HG03378 (cell line): ENCODE measurements around the gene ESRRB.

Source experiments
- ATAC-seq: cut with Tn5 transposase; IDR thresholded peaks from one replicate; pipeline ENCODE4 v1.9.1; 2021; ENCODE audit warnings: mild to moderate bottlenecking, moderate library complexity; ENCODE audit not compliant: unreplicated experiment

ESRRB gene

DNA sequence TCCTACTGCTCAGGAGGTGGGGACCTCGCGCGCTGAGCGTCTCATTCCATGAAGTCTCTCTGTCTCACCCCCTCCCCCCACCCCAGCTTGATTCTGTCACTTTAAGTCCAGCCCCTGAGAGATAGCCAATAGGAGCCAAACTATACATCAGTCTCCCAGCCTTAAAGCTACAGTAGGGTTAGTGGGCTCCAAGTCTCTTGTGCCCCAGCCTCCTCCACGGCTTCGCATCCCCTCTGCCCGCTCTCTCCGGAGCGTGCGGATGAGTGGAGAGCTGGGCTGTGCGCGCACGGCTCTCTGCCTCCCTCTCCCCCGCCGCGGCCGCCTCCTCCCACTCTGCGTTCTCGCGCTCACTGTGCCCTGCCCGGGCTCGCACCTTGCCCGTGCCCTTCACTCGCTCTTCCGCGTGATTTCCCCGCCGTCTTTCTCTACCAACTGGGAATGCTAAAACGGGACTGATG, at the start of gene ESRRB:
ESRRB (plus strand) TSS at position 191 of the 458 bp plus-strand sequence; CDS start at position 456, 265 bp downstream.
- no peak for ATAC-seq

DNA sequence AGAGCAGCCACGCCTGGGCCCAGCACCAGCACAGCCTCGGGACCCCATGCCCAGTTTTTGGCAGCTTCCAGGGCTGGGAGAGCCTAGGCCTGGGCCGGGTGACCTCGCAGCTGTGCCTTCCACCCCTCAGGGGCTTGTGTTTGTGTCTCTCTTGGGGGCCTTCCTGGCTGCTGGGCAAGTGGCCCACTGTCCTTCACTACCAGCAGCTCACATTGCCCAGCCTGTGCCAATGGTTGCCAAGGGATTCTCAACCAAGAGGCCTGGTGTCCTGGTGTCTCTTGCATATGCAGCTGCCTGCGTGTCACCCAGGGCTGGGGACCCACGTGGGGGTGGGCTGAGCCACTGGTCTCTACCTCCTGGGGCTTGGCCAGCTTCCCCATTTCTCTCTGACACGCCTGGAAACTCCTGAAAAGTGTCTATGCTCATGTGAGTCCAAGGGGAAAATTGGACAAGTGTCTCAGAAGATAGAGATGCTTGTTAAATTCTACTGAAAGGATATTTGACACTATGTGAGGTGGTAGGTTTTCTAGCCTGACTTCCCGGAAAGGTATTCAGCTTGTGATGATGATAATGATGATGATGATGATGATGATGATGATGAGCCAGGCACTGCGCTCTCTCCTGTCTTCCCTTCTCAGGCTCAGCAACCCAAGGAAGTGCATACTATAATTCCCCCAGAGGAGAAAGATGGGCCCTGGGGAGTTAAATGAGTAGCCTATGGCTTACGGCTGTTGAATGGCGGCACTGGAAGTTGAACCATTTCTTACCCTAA, 48.8 kb upstream of the ESRRB start:
- no peak for ATAC-seq

DNA sequence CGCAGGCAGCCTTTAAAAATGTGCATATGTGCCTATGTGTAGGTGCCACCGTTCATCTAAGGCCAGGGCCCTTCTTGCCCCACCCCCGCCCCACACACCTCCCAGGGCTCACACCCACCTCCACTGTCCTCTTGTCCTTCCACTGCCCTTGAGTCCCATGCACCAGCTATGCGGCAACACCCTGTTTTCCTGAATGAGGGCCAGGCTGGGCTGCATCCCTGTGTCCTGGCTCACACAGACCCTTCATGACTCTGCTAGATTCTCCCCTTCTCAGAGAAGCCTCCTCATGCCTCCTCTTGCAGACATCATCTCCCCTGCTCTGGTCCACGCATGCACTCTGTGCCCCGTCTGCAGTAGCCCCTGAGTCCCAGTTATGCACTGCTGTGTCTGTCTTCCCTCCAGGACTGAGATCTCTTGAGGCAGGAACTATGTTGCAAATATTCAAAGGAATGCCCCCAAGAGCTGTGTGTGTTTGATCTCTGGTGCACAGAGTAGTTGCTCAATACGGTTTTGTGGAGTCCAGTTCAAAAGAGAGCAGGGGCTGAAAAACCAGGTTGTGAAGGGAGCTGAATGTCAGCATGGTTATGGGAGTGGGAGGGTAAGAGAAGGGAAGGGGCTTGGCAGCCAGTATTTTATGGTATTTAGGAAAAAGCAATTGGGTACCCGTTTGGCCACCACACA, 47.3 kb upstream of the ESRRB start:
- no peak for ATAC-seq

DNA sequence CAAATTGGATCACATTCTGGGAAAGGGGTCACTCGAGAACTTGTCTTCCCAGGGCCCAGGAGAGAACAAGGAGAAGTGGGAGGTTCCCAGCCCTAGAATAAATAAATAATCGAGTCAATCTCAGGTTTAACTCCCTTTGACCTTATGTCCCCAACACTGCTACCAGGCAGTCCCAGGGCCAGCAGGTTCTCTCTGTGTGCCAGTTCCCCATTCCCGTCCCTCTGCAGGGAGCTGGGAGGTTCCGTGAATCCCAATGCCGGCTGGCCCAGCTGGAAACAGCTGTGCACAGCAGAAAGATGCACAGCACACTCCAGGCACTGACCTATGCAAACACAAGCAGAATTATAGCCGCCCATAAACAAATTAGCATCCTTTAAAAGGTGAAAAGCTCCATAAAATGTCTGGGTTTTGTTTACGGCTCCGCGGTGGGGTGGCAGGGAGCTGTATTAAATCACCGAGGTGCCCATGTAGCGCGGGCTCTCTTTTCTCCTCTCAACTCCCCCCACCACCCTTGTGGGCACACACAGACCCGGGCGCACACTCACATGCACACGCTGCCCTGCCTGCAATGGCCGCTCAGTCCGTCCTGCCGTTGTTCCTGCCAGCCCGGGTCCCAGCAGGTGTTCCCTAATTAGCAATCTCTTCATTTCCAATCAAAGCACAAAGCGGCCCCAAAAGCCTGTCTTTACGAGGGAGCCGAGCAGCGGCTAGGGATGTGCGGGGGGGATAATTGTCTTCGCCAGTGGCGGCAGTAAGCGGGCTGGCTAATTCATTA, 46.6 kb upstream of the ESRRB start:
- ATAC-seq, result no peak

DNA sequence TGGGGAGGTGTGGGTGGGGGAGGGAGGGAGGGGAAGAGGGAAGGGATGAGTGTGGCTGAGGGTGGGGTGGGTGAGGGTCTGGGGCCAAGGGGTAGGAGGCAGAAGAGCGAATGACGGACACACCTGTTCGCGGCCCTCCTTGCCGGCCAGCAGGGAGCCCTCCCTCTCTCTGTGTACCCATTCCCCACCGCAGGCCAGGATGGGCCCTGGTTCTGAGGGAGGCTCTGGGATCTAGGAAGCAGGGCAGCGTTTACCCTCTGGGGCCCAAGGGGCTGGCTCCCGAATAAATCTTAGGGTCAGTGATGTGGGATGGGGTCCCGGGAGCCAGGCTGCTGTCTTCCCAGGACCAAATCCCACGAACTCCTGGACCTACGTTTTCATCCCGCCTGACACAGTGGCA, 46.0 kb upstream of the ESRRB start:
- ATAC-seq, result no peak

DNA sequence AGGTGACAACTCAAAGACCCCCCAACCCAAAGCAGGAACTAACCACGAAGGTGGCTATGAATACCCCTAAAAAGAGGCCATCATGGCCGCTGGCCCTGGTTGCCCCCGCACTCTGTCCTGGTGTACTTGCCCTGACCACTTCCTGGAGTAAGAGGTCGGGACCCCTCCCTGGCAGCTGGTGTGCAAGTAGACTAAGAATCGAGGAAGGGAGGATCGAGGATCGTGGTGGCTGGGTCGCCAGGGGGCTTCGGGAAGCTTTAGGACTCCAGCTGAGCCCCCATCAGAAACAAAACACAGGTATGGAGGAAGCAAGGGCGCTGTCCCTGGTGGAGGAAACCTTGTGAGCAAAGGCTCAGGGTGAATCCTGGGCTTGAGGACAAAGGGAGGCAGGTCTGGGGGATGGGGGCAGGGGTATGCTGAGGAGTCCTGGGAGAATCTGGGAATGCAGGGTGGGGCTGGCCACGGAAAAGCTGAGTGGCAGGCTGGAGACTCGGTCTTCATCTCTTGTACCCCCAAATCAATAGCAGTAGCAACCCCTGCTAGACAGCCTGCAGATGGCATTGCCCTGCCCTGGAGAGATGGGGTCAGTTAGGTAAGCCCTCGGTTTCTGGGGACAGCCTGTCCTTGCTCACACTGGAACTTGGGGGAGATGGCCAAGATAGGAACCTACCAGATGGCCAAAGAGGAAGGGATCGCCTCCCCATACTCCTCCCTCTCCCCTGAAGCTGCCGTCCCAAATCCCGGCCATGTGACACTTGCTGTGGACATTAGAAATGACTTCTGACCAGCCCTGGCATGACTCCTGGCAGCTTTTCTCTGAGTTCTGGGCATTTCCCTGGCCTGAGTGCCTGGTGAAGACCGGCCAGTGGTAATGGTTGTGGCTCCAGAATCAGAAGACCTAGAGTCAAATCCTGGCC, 45.3 kb upstream of the ESRRB start:
- ATAC-seq, result no peak

DNA sequence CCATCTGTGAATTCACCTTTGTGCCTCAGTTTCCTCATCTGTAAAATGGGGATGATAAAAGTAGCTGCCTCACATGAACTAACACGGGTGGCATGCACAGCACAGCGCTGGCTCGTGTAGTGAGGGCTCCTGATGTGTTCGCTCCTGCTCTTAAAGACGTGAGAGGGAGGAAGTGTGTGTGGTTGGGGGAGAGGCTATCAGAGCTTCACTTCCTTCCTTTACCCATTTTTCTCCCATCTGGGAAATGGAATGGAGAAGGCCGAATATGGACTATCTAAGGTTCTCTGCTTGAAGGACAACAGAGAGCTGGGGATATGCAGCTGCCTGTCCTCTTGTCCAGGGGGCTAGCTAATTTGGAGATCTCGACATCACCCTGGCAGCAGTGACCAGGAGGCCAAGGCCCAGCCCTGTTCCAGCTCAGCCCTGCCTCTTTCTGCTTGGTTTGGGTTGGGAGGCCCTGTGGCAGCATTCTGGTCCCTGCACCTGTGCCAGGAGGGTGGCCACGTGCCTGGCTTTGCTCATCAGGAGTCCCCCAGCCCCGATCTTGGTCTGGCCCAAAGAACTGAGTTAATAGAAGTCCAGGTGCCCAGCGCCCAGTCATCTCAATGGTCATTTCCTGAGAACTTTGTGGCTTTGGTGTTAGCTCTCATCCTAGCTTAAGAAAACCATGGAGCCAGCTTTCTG, 44.5 kb upstream of the ESRRB start:
- no peak for ATAC-seq

DNA sequence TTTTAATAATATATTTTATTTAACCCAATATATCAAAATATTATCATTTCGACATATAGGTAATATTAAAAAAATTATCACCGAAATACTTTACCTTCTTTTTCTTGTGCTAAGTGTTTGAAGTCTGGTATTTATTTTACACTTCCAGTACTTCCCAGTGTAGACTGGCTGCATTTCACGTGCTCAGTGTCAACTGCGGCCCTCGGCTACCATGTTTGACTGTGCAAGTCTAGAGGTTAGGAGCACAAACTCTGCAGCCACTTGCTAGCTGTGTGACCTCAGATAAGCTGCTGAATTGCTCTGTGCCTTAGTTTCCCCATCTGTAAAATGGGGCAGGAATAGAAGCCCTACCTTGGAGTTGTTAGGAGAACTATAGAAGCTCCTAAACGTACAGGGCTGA, 42.3 kb upstream of the ESRRB start:
- no peak for ATAC-seq

DNA sequence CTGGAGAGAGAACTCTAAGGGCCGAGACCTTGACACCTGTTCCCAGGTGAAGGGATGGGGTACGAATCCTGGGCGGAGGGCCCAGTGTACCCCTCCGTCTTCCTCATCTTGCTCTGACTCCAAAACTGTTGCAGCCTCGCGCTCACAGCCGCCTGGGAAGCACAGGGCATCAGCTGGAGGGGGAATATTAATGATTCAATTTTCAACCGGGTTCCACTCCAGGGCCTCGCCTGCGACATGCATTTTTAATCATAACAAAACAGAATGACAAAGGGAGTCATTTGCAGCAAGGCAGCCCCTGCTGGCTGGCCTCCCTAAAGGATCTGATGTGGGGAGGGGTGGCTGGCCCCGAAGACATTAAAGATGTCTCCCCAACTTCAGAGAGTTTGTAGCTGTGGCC, 41.6 kb upstream of the ESRRB start:
- no peak for ATAC-seq

DNA sequence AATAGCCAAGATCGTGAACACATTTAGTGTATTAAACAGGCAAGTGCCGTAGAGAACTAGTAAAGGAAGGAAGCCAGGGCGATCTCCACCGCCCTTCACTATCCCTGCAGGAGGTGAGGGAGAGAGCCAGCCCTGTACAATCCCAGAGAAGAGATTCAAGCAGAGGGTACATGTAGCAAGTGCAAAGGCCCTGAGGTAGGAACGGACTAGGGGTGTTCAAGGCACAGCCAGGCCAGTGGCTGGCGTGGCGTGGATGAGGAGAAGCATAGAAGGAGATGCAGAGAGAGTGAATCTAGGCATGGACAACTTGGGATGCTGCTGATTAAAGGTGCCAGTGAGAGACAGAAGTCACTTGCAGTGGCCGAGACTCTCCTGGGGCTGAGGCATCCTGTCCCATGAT, 39.1 kb upstream of the ESRRB start:
- no peak for ATAC-seq

DNA sequence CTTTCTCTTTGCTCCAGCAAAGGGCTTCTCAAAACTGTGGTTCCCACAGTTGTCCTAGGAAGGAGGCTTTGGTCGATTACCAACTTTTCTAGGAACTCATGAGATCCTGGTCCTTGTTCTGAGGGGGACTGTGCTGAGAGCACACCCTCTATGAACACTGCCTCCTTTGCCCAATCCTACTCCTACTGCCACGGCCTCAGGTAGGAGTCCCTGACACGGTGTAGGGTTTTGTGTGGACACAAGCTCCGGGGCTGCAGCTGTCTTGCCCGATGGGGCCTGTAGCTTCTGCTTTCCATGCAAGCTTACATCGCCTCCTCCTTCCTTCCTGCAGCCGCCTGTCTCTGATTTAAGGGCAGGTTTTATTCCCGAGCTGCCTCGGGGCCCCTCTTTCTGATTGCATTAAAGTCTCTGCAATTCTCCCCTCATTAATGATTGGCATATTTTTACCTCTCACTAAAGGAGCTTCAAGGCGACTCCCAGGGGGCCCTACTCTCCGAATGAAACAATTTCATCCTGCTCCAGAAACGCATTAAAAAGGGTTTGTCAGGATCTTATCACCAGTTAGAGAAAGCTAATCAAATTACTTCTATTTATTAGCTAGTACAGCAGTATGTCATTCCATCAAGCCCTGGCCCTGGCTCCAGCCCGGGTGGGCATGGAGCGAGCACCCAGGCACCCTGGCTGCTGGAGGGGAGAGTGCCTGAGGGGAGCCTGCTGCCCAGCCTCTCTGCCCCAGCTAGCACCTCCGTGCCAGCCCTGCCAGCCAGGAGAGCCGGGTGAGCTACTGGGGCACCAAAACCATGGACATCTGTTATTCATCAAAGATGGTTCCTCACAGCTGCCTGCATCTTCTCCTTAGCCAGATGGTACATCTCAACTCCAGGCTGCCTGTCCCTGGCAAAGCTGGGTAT, 38.0 kb upstream of the ESRRB start:
- ATAC-seq, result no peak

DNA sequence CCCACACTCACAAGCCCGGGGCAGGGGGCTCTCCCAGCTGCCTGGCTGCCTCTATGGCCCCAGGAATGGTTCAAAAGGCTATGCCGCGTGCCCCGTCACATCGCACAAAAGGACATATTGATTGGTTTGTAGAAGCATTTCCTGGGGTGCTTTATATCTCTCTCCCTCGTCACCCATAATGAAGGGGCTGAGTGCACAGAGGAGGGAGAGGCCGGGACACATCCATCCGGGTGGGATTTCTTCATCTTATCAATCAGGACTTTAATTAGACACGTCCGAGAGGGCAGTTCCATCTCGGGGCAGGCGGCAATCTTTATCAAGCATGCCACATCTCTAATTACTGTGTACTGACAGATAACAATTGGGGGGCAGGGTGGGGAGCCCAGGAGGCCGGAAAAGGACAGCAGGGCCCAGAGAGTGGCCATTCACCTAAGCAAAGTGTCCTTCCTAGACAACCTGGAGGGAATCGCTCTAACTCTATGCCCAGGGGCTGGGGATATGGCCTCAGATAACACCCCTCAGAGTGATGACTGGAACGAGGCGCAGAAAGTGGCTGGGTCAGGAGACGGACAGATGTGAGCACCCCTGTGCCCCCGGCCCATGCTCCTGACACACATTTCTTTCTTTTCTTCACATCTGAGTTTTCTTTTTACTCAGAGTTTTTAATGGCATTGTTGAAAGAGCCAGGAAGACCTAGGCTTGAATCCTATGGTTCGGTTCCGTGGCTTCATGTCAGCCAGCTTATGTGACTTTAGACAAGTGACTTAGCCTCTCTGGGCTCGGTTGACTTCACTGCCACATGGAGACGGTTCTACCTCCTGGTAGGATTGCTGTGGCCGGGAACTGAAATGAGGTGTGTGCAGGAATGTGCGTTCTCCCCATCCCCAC, 36.0 kb upstream of the ESRRB start:
- ATAC-seq, result no peak

DNA sequence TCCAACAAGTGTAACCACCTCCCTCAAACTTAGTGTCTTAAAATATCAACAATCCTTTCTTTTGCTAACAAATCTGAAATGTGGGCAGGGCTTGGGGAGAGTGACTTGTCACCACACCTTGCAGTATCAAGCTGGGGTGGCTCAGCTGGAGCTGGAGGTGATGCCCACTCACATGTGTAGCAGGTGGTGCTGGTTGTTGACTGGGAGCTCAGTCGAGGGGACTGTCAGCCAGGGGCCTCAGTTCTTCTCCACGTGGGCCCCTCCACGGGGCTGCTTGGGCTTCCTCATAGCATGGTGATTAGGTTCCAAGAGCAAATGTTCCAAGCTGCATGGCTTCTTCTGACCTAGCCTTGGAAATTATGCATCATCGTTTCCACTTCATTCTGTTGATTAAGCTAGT, 32.6 kb upstream of the ESRRB start:
- ATAC-seq, result no peak

DNA sequence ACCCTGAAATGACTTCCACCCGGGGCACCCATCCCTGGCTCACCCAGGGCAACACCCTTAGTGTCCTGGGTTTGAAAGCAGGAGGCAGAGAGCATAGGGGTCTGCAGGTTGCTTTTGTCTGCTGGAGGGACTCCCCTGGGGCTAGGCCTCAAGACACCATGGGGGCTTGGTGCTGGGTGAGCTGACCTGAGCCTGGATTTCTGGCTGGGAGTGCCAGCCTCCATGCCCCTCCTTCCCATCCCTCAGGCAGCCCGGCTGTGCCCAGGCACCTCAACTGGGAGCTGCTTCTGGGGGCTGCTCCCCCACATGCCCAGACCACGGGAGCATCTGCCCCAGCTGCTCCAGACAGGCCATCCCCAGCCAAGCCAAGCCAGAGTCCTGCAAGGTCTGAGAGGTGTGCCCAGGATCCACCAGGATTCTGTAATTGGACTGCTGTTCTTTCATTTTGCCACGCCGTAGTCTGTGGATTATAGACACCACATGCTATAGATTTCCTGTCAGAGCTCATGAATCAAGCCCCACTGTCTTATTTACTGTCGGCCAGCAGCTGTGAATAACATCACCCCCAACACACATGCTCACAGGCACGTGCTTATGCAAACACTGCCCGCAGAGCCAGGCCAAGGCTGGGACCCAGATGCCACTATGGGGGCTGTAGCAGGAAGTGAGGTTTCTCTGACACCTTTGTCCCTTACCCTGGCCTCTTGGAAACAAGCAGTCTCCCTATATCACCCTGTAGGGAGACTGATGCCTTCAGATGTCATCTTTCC, 29.4 kb upstream of the ESRRB start:
- no peak for ATAC-seq

DNA sequence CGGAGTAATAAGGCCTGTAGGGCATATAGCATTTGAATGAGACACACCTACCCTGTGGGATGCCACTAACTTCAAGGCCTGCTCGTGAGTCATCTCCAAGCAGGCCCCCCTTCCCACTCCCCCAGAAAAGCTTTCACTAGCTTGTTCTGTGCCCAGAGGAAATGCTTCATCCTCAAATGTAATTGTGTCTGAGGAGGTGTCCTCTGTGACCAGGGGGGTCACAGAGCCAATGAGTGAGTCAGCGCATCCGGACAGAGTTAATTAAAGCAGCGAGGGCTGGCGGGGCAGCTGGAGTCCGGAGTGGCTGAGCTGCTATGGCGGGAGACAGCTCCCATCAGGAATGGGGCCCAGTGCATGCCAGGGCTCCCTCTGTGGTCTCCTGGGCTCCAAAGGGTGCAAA, 27.0 kb upstream of the ESRRB start:
- no peak for ATAC-seq

DNA sequence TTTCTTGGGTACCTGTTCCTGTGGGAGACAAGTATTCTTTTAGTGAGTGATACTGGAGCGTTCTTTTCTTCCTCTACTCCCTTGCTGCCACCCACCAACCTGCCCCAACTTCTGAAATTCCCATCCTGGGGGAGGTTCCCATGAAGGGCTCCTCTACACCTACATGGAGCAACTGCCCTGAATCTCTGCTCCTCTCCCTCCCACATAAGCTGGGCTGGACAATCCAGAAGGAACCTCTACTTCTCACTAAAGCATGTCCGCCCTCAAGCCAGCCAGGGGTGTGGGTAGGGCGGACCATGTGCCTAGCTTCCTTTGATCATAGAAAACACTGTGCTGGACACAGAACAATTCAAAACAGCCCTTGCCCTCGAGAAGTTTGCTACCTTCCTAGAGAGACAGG, 25.9 kb upstream of the ESRRB start:
- no peak for ATAC-seq

DNA sequence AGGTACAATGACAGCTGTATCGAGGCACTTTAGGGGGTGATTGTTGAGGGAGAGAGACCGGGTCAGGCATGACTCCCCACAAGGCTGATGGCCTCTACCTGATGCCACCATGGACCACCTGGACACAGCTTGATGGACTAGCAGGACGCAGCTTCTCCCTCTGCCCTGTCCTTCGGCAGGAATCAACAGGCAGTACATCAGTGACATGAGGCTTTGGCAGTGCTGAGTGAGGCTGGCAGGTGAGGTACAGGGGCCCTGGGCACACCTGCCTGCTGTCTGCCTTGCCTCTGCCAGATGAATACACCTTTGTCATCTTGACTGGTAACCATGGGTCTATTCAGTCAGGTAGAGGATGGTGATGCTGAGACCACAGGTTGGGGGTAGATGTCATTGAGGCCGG, 25.3 kb upstream of the ESRRB start:
- ATAC-seq, result no peak
